Daoy (cell line): ENCODE data around the gene SPATA20. TPM values are rescaled to one million over a fixed set of nuclear protein-coding genes. Genes with fewer than 3 reads are reported as not detected.

Experiments used
- DNase-seq: peaks from one replicate; pipeline ENCODE4 v3.0.0-alpha.2; 2015; ENCODE audit warnings: low read depth
- total RNA-seq: library from RNA; depleted of rRNA; stranded (reverse); fragments of >200 nt; shearing (Covaris generic); gene quantifications from 2 replicates; pipeline ENCODE4 v1.2.3, GENCODE V29; 2014

SPATA20 gene
- total RNA-seq, 1 experiment from 2014 or later: 16.4 TPM

GRCh38 chr17:50558941-50559614, 12.1 kb downstream of the SPATA20 start:
- DNase-seq: no peak

- peak; percentile 76 for DNase-seq
Measured at GRCh38 chr17:50559674-50560184, 12.8 kb downstream of the SPATA20 start.

DNA sequence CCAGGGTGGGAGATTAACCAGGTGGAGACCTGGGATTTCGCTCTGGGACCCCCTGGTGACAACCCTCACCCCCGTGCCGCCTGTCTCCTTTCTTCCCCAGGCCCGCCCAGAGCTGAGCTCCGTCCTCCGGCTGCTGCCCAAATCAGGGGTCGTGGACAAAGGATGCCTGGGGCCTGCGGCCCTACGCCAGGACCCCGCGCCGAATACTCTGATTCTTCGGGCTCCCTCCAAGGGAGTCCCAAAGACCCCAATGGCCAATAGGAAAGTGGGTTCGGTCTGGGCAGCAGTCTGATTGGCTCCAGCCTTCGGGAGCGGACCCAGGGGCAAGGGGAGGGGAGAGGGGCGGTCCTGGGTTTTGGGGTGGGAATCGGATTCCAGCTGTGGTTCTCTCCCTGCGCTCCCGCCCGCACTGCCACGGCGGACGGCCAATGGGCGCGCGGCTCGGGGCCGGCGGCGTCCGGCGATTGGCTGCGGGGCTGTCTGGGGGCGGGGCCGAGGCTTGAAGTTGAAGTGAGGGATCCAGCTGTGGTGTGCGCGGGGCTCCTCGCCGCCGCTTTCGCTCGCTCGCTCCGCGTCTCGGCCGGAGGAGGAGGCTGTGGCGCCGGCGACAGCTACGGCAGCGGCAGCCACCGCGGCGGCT, 13.3 kb downstream of the SPATA20 start, which contains the start of gene CACNA1G:
Gene CACNA1G, plus strand, starts transcription at position 531 of the 640 bp plus-strand sequence. CDS start 745 bp downstream, outside the sequence.
- peak; percentile 92 for DNase-seq

DNA sequence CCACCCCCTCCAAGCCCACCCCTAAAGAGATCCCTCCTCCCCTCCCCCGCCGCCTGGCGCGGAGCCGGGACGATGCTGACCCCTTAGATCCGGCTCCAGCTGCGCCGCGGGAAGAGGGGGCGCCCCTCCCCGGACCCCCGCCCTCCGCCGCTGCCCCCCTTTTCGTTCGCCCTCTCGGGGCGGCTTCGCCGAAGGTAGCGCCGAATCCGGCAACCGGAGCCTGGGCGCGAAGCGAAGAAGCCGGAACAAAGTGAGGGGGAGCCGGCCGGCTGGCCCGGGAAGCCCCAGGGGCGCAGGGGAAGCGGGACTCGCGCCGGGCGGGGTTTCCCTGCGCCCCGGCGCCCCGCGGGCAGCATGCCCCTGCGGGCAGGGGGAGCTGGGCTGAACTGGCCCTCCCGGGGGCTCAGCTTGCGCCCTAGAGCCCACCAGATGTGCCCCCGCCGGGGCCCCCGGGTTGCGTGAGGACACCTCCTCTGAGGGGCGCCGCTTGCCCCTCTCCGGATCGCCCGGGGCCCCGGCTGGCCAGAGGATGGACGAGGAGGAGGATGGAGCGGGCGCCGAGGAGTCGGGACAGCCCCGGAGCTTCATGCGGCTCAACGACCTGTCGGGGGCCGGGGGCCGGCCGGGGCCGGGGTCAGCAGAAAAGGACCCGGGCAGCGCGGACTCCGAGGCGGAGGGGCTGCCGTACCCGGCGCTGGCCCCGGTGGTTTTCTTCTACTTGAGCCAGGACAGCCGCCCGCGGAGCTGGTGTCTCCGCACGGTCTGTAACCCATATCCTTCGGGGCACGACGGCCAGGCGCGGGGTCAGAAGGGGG, 14.2 kb downstream of the SPATA20 start:
- no peak for DNase-seq

DNA sequence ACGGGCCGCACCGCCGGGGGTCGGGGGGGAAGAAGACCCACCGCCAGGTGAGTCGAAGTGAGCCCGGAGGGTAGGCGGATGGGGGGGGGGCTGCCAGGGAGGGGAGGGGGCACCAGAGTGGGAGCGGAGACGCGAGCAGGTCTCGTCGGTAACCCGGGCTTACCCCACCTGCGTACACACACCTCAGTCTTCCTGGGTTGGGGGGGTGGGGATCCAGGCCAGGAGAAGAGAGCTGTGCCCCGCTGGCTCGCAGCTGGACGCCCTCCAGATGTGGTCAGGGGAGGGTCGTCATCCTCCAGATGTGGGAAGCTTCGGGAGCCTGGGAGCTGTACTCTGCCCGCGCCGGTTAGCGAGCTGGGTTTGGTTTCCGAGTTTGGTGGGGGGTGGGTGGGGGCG, 14.8 kb downstream of the SPATA20 start:
- no peak for DNase-seq

- no peak for DNase-seq
Measured at GRCh38 chr17:50562242-50563091, 15.5 kb downstream of the SPATA20 start.

- no peak for DNase-seq
Measured at GRCh38 chr17:50563092-50563511, 16.1 kb downstream of the SPATA20 start.

DNA sequence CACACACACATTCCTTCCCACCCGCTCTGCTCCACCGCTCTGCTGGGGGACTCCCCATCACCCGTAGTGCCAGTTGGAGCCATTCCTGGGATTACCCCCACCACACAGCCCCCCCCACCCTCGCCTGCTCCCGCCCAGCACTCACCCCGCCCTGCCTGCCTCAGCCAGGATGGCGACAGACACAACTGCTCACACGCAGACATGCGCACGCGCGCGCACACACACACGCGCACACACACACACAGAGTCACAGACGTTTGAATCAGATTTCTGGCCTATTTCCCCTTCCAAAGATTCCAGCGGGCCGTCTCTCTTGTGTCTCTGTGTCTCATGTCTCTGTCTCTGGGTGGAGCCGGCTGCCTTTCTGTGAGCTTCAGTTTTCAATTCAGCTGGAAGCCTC, 17.9 kb downstream of the SPATA20 start:
- peak; percentile 57 for DNase-seq

GRCh38 chr17:50565402-50566350, 18.7 kb downstream of the SPATA20 start:
- no peak for DNase-seq

- DNase-seq: no peak
Measured at GRCh38 chr17:50566886-50567285, 19.9 kb downstream of the SPATA20 start.

- DNase-seq: no peak
Measured at GRCh38 chr17:50568659-50569058, 21.7 kb downstream of the SPATA20 start.

GRCh38 chr17:50569592-50569991, 22.6 kb downstream of the SPATA20 start:
- DNase-seq: no peak

- no peak for DNase-seq
Measured at GRCh38 chr17:50570032-50570431, 23.1 kb downstream of the SPATA20 start.

DNA sequence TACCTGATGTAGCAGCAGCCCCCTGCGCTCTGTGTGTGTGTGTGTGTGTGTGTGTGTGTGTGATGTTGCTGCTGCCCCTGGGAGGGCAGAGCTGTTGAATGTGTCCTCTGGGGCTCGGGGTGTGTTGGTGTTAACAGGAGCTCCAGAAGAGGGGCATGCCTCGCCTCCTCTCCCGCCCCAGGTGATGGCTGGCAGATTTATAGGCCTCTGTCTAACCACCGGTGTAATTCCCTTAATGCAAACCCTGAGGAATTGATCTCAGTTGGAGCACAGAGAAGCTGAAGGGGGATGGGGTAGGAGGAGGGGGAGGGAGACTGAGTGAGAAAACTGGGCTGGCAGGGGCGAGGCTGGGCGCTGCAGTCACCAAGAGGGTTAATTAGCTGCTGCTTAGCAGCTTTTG, 23.6 kb downstream of the SPATA20 start:
- DNase-seq: no peak

DNA sequence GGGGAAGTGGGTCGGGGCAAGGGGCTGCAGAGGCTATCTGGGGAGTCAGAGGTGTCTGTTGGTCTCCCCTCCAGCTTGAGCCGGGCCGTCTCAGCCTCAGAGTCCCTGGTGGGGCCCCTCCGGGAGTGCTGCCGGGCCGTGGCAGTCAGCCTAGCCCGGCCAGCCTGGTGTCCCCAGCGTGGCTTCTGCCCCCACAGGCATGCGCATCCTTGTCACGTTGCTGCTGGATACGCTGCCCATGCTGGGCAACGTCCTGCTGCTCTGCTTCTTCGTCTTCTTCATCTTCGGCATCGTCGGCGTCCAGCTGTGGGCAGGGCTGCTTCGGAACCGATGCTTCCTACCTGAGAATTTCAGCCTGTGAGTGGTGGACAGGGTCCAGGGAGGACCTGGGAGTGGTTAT, 24.7 kb downstream of the SPATA20 start:
- no peak for DNase-seq

DNA sequence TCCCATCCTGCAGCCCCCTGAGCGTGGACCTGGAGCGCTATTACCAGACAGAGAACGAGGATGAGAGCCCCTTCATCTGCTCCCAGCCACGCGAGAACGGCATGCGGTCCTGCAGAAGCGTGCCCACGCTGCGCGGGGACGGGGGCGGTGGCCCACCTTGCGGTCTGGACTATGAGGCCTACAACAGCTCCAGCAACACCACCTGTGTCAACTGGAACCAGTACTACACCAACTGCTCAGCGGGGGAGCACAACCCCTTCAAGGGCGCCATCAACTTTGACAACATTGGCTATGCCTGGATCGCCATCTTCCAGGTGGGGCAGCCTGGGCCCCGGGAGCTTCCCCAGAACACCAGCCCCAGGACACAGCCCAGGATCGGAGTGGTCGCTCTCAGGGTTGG, 25.6 kb downstream of the SPATA20 start:
- DNase-seq: no peak

DNA sequence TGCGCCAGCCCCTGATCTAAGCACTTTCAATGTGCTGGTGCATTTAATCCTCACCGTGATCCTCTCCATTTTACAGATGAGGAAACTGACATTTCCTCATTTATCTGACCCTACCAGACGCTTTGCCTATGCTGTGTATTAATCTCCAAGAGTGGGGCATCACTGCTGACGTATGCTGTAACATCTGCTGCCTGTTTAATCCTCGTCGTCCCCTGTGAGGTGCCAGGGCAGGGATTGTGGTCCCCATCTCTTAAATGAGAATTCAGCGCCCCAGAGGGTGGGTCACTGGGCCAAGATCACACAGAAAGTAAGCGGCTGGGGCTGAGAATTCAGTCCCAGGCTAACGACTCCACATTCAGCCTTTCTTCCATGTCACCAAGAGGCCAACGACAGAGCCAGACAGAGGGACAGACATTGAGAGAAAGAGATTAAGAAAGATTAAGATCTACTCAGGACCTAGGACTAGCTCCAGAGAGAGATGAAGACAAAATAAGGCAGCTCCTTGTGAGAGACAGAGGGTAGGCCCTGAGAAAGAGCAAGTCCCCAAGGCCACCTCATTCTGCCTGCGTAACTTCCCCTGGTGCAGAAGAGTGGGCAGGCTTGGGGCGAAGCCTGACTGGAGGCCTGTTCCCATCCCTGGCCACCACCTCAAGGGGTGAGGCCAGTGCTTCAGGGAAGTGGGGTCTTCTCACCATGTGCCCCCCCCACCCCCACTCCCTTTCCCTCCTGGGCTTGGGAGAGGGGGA, 27.1 kb downstream of the SPATA20 start:
- DNase-seq: no peak

DNA sequence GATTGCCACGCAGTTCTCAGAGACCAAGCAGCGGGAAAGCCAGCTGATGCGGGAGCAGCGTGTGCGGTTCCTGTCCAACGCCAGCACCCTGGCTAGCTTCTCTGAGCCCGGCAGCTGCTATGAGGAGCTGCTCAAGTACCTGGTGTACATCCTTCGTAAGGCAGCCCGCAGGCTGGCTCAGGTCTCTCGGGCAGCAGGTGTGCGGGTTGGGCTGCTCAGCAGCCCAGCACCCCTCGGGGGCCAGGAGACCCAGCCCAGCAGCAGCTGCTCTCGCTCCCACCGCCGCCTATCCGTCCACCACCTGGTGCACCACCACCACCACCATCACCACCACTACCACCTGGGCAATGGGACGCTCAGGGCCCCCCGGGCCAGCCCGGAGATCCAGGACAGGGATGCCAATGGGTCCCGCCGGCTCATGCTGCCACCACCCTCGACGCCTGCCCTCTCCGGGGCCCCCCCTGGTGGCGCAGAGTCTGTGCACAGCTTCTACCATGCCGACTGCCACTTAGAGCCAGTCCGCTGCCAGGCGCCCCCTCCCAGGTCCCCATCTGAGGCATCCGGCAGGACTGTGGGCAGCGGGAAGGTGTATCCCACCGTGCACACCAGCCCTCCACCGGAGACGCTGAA, 28.7 kb downstream of the SPATA20 start:
- DNase-seq: no peak

DNA sequence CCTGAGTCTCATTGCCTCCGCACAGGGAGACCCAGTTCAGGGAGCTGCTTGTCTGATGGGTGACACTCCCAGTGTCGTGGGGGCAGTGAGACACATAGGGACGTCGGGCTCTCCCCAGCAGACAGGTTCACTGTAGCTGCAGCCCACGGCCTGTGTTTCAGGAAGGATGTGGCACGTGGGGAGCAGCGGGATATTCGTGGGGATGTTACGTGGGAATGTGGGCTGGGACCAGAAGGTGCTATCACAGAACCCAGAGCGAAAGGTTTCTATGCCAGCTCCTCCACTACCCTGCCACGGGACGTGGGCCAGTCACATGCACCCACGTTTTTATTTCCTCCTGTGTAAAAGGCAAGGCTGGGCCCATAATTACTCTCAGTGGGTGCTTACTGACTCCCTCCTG, 29.9 kb downstream of the SPATA20 start:
- no peak for DNase-seq
